K562 (cell line): ENCODE results near the gene SERPINA5. TPM values are rescaled to one million over a fixed set of nuclear protein-coding genes. Genes with fewer than 3 reads are reported as not detected.

Experiments
- ATAC-seq: fragments of 200-7000 bp; cut with Tn5 transposase; 3 replicates; pipeline ENCODE4 v1.9.1; 2020; ENCODE audit warnings: moderate library complexity
- BruUV-seq: library from RNA; stranded (reverse); fragments of 400-500 nt; replicated peaks from 2 replicates; lab custom pipeline; 2021; lab: Mats Ljungman, UMichigan
- CTCF ChIA-PET: fragments of 300-600 bp; formaldehyde crosslinking; extraction: SDS; loops from one replicate; lab custom pipeline; 2021; ENCODE audit warnings: low intra/inter-chr PET ratio; lab: Yijun Ruan, JAX
- POLR2A ChIA-PET: fragments of 300-600, 350-650 bp; sonication (Branson Sonifier 250); formaldehyde crosslinking; extraction: SDS; loops from one replicate; lab custom pipeline; 2021; ENCODE audit warnings: antibody characterized with exemption, inconsistent platforms; lab: Yijun Ruan, JAX
- DNase-seq, 4 experiments: peaks; one replicate each; pipeline versions ENCODE4 v3.0.0 to v3.0.0-alpha.2; 2011 to 2018; ENCODE audit warnings: low spot score in 3 of 4, mixed read lengths in 3 of 4; ENCODE audit errors: extremely low read depth in 1 of 4
- FAIRE-seq: peaks from 2 replicates; lab custom pipeline; 2011; peaks lifted over from hg19 to GRCh38; lab: Jason Lieb, UNC
- H2AFZ ChIP-seq: 2 replicates; pipeline ENCODE4 v1.6.0; 2011; ENCODE audit warnings: low read depth, low read length, control low read depth, inconsistent platforms
- H3K27ac ChIP-seq: fragments of 200-600 bp; 3 replicates; pipeline ENCODE4 v1.8.0; 2011; ENCODE audit warnings: low read depth, mild to moderate bottlenecking, control low read depth, inconsistent platforms, low read length, moderate library complexity, mixed read lengths; ENCODE audit errors: extremely low read depth
- H3K27me3 ChIP-seq, 2 experiments: fragments of 300-600 bp in 1 of 2; 2 replicates in 1 of 2; 3 replicates in 1 of 2; pipeline versions ENCODE4 v1.6.0 to v1.8.0; 2011; ENCODE audit warnings: inconsistent platforms in 2 of 2, low read length in 2 of 2, mild to moderate bottlenecking in 1 of 2, mixed read lengths in 1 of 2, moderate library complexity in 1 of 2; ENCODE audit not compliant: control insufficient read depth in 2 of 2, insufficient read depth in 2 of 2
- H3K36me3 ChIP-seq: fragments of 300-600 bp; 3 replicates; pipeline ENCODE4 v1.8.0; 2011; ENCODE audit warnings: mild to moderate bottlenecking, low read length, inconsistent platforms; ENCODE audit not compliant: control insufficient read depth, insufficient read depth
- H3K4me1 ChIP-seq, 2 experiments: fragments of 200-600 bp in 1 of 2; replicated peaks in 1 of 2; 2 replicates in 1 of 2; 3 replicates in 1 of 2; pipeline versions ENCODE4 v1.5.1 to v1.8.0; 2011; ENCODE audit warnings: inconsistent platforms in 2 of 2, low read length in 2 of 2, mild to moderate bottlenecking in 1 of 2, mixed read lengths in 1 of 2, moderate library complexity in 1 of 2; ENCODE audit not compliant: control insufficient read depth in 2 of 2, insufficient read depth in 2 of 2
- H3K4me2 ChIP-seq: 2 replicates; pipeline ENCODE4 v1.6.1; 2011; ENCODE audit warnings: low read length, control low read depth, inconsistent platforms, mixed read lengths; ENCODE audit not compliant: insufficient read depth
- H3K4me3 ChIP-seq: fragments of 200-600 bp; sonication (generic), shearing (Covaris generic); 2 replicates; pipeline ENCODE4 v1.5.1; 2016; ENCODE audit warnings: control low read depth, inconsistent platforms
- H3K79me2 ChIP-seq: fragments of 200-600 bp; 3 replicates; pipeline ENCODE4 v1.8.0; 2011; ENCODE audit warnings: low read length, inconsistent platforms; ENCODE audit not compliant: control insufficient read depth, insufficient read depth
- H3K9ac ChIP-seq, 2 experiments: 2 replicates each; pipeline versions ENCODE4 v1.6.0 to v1.6.1; 2011; ENCODE audit warnings: low read depth in 2 of 2, low read length in 2 of 2, control low read depth in 1 of 2, inconsistent platforms in 1 of 2, mild to moderate bottlenecking in 1 of 2, mixed read lengths in 1 of 2; ENCODE audit not compliant: insufficient read depth in 1 of 2
- H3K9me1 ChIP-seq: one replicate; pipeline ENCODE4 v1.6.0; 2011; ENCODE audit warnings: inconsistent platforms, mild to moderate bottlenecking, low read length, moderate library complexity; ENCODE audit not compliant: control insufficient read depth, insufficient read depth
- H3K9me3 ChIP-seq: replicated peaks from 2 replicates; pipeline ENCODE4 v1.5.1; 2011; ENCODE audit warnings: low read depth, low read length, inconsistent platforms; ENCODE audit not compliant: control insufficient read depth, insufficient read depth
- H4K20me1 ChIP-seq: replicated peaks from 2 replicates; pipeline ENCODE4 v1.6.1; 2011; ENCODE audit warnings: low read length, inconsistent platforms, mixed read lengths; ENCODE audit not compliant: control insufficient read depth, insufficient read depth
- CTCFL ChIP-seq: IDR thresholded peaks from 2 replicates; pipeline ENCODE4 v1.6.1; 2011; ENCODE audit warnings: borderline replicate concordance, low read depth, mild to moderate bottlenecking, moderate library complexity, low read length; ENCODE audit not compliant: insufficient read depth, poor library complexity, severe bottlenecking
- EWSR1 ChIP-seq: fragments of 450-650 bp; IDR thresholded peaks from 2 replicates; pipeline ENCODE4 v1.6.1; 2018; ENCODE audit warnings: borderline replicate concordance, mild to moderate bottlenecking, low read depth, moderate library complexity; ENCODE audit not compliant: partially characterized antibody
- NR0B1 ChIP-seq: fragments of 450-650 bp; IDR thresholded peaks from one replicate; pipeline ENCODE4 v1.6.1; 2018; ENCODE audit warnings: mild to moderate bottlenecking, moderate library complexity; ENCODE audit not compliant: partially characterized antibody
- SUPT5H ChIP-seq: fragments of 450-650 bp; IDR thresholded peaks from 2 replicates; pipeline ENCODE4 v1.6.1; 2016
- ZNF395 ChIP-seq: fragments of 200-800 bp; sonication (Bioruptor generic); IDR thresholded peaks from 2 replicates; pipeline ENCODE4 v1.6.1; 2017; ENCODE audit warnings: missing genetic modification characterization, missing compliant biosample characterization
- ZNF589 ChIP-seq: fragments of 200-800 bp; sonication (Bioruptor generic); IDR thresholded peaks from 2 replicates; pipeline ENCODE4 v1.6.1; 2016; ENCODE audit warnings: low read depth, missing genetic modification characterization, missing compliant biosample characterization
- ZNF695 ChIP-seq: fragments of 450-650 bp; formaldehyde crosslinking; IDR thresholded peaks from 2 replicates; pipeline ENCODE4 v1.4.0; 2020; ENCODE audit warnings: mild to moderate bottlenecking, moderate library complexity
- WGBS: fragments of 100-300 bp; shearing (Covaris generic); methylation state at CpG from one replicate; pipeline ENCODE4 v1.1.6; 2016; ENCODE audit warnings: low coverage, mixed read lengths; ENCODE audit not compliant: insufficient coverage; ENCODE audit errors: missing lambda C conversion rate; 5-methylcytosine and 5-hydroxymethylcytosine counted together
- in situ Hi-C: fragments of 300-500 bp; cut with MboI; formaldehyde crosslinking; loops from 4 replicates; pipeline ENCODE4 v1.15.0; 2018; ENCODE audit warnings: inconsistent platforms, mixed read lengths
- intact Hi-C: fragments of 100-400 bp; cut with micrococcal nuclease; formaldehyde crosslinking; loops from 2 replicates; pipeline ENCODE4 v1.14.2; 2022
- polyA plus RNA-seq, 8 experiments: library from polyadenylated mRNA; depleted of rRNA in 4 of 8; stranded (reverse) in 5 of 8; unstranded in 3 of 8; fragments of >200 nt; fragmentation: Nextera tagmentation in 2 of 8; fragmentation: Illumina TruSeq in 1 of 8; extraction: Ambion mirVana in 2 of 8; extraction: Trizol in 1 of 8; gene quantifications; 2 replicates each; pipeline versions ENCODE4 v1.2.1 to v1.2.3, GENCODE V29; 2011 to 2014; ENCODE audit warnings: inconsistent platforms in 1 of 8, missing spikeins in 1 of 8
- total RNA-seq, 7 experiments: library from RNA; depleted of rRNA in 6 of 7; stranded (reverse); fragments of >200 nt in 6 of 7; fragmentation: Illumina TruSeq in 2 of 7; extraction: Trizol in 2 of 7; gene quantifications; 2 replicates each; pipeline versions ENCODE4 v1.2.1 to v1.2.3, GENCODE V29; 2011 to 2021; ENCODE audit warnings: low replicate concordance in 1 of 7

The SERPINA5 gene
- total and polyA plus RNA-seq, 9 of the 15 experiments (the other 6 are each of a cell fraction or from before 2014, with no cell fraction given): 0.38 TPM; not detected in 8

GRCh38 chr14:94562022-94562421, 19.2 kb upstream of the SERPINA5 start:
- FAIRE-seq (no peak), ATAC-seq (no peak)
- intact Hi-C loops: no loop called here
- POLR2A ChIA-PET: interaction anchor here (0.7 kb wide), 1 partner anchor 35 kb away, joined by 3 read pairs; no protein-coding TSS in a partner anchor
- Histone ChIP-seq H3K4me3 (no peak overlapping the region), H3K4me1 (no peaks in the 10 kb centered on the region)
- TF ChIP-seq NR0B1 (no peak), ZNF589 (CRISPR knock-in tag) (no peak), ZNF395 (CRISPR knock-in tag) (no peak), SUPT5H (no peak), ZNF695 (no peak), EWSR1 (no peak), CTCFL (no peak)
- TF ChIP-seq, all 486 proteins: peak for 0
- no peaks in the 10 kb centered on the region for H3K79me2 ChIP-seq
- no peaks in the 10 kb centered on the region for H3K36me3 ChIP-seq
- no peaks in the 10 kb centered on the region for H3K9me3 ChIP-seq
- no peaks in the 10 kb centered on the region for H3K9me1 ChIP-seq
- BruUV-seq: no TSS peak
- CTCF ChIA-PET: no interaction called here
- no peak overlapping the region for H3K27ac ChIP-seq
- no peak overlapping the region for H3K9ac ChIP-seq
- H3K27me3 ChIP-seq: no peaks in the 10 kb centered on the region
- no peak overlapping the region for H3K4me2 ChIP-seq
- in situ Hi-C loops: no loop called here
- no peak for DNase-seq
- no peaks in the 10 kb centered on the region for H4K20me1 ChIP-seq
- 2% methylated on average over 5 of the region's 5 CpGs for WGBS
- no peak overlapping the region for H2AFZ ChIP-seq
